Endothelial cell (in vitro differentiated cells): ENCODE data around the gene DCAF7. TPM values are rescaled to one million over a fixed set of nuclear protein-coding genes. Genes with fewer than 3 reads are reported as not detected.

Source experiments
- DNase-seq: peaks from one replicate; pipeline ENCODE4 v3.0.0; 2021; ENCODE audit warnings: low spot score
- H3K27ac Mint-ChIP-seq: one replicate; pipeline ENCODE4 v1.8.0; 2021; ENCODE audit warnings: mixed read lengths, inconsistent platforms; ENCODE audit not compliant: unreplicated experiment
- H3K27me3 Mint-ChIP-seq: one replicate; pipeline ENCODE4 v1.8.0; 2021; ENCODE audit warnings: mild to moderate bottlenecking, moderate library complexity, mixed read lengths, inconsistent platforms; ENCODE audit not compliant: unreplicated experiment
- H3K36me3 Mint-ChIP-seq: one replicate; pipeline ENCODE4 v1.8.0; 2021; ENCODE audit warnings: mild to moderate bottlenecking, low read depth, mixed read lengths, inconsistent platforms; ENCODE audit not compliant: unreplicated experiment
- H3K4me1 Mint-ChIP-seq: one replicate; pipeline ENCODE4 v1.8.0; 2021; ENCODE audit warnings: mild to moderate bottlenecking, mixed read lengths, inconsistent platforms; ENCODE audit not compliant: unreplicated experiment
- H3K4me3 Mint-ChIP-seq: one replicate; pipeline ENCODE4 v1.8.0; 2021; ENCODE audit warnings: mild to moderate bottlenecking, mixed read lengths, inconsistent platforms; ENCODE audit not compliant: unreplicated experiment
- H3K9me3 Mint-ChIP-seq: one replicate; pipeline ENCODE4 v1.8.0; 2021; ENCODE audit warnings: mixed read lengths, inconsistent platforms; ENCODE audit not compliant: unreplicated experiment
- total RNA-seq: library from RNA; stranded (reverse); fragmentation: NEBNext Ultra II Directional; extraction: Animal tissue kit (Norgen Biotek cat#: 25700); gene quantifications from one replicate; pipeline ENCODE4 v1.2.1, GENCODE V29; 2021; ENCODE audit not compliant: unreplicated experiment
- TF ChIP-seq, protein P1 (sequence below): fragments of 200-600 bp; sonication (generic); IDR thresholded peaks from one replicate; pipeline ENCODE4 v1.5.0; 2021; ENCODE audit warnings: antibody characterized with exemption; ENCODE audit not compliant: unreplicated experiment

The DCAF7 gene
- total RNA-seq, 1 donor from 2014 or later: 123 TPM

DNA sequence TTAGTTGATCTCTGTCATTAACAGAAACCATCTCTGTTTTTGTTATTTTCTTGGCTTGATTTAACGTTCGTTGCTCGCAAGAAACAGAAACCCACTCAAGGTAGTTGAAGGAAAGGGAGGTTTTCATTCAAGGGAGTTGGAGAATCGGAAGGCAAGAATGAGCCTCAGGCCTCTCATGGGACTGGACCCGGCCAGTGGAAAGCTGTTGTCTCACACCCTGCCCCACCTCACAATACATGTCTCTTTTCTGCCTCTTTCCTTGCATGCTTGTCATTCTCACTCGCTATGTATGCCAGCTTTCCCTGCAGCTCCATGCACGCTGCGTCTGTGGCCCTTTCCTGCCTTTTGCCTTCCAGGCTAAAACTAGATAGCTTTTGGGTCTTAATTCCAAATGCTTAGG is 18.3 kb downstream of the DCAF7 start:
- Mint-ChIP-seq H3K27me3 (no peaks in the 10 kb centered on the region), H3K27ac (no peak overlapping the region), H3K36me3 (no peaks in the 10 kb centered on the region), H3K4me3 (no peak overlapping the region), H3K9me3 (no peaks in the 10 kb centered on the region), H3K4me1 (no peaks in the 10 kb centered on the region)
- TF ChIP-seq, protein P1, sequence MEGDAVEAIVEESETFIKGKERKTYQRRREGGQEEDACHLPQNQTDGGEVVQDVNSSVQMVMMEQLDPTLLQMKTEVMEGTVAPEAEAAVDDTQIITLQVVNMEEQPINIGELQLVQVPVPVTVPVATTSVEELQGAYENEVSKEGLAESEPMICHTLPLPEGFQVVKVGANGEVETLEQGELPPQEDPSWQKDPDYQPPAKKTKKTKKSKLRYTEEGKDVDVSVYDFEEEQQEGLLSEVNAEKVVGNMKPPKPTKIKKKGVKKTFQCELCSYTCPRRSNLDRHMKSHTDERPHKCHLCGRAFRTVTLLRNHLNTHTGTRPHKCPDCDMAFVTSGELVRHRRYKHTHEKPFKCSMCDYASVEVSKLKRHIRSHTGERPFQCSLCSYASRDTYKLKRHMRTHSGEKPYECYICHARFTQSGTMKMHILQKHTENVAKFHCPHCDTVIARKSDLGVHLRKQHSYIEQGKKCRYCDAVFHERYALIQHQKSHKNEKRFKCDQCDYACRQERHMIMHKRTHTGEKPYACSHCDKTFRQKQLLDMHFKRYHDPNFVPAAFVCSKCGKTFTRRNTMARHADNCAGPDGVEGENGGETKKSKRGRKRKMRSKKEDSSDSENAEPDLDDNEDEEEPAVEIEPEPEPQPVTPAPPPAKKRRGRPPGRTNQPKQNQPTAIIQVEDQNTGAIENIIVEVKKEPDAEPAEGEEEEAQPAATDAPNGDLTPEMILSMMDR: no peak
- no peak for DNase-seq

DNA sequence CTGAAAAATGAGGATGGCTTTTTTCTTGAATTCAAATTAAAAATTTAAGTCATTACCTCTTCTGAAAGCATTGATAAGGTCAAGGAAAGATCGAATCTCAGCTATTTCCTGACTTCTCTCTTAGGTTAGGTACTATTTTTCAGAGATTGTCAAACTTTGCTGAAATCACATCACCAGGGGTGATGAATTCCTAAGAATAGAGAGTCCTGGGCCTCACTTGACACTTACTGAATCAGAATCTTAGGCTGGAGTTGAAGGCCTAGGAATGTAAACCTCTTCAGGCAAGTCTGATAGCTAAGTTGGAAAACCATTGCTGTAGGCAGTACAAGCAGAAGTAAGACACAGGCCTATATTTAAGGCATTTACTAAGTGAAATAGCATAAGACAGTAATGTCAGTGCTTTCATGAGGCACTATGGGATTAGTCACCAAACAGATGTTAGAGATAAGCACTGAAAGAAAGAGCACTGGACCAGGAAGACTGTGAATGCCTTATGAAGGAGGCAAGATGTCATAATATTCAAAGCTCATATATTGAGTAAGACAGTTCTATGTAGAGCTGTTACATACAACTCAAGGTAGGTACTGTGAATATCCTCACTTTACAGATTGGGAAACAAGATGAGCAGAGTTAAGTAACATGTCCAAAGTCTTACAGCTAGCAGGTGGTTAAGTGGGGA is 21.5 kb downstream of the DCAF7 start:
- peaks cover 5% of the 10 kb centered on the region for H3K4me1 Mint-ChIP-seq
- H3K9me3 Mint-ChIP-seq: no peaks in the 10 kb centered on the region
- H3K36me3 Mint-ChIP-seq: peaks cover 5% of the 10 kb centered on the region
- TF ChIP-seq, protein P1: no peak
- no peak overlapping the region for H3K27ac Mint-ChIP-seq
- H3K4me3 Mint-ChIP-seq: no peak overlapping the region
- no peak for DNase-seq
- no peaks in the 10 kb centered on the region for H3K27me3 Mint-ChIP-seq

DNA sequence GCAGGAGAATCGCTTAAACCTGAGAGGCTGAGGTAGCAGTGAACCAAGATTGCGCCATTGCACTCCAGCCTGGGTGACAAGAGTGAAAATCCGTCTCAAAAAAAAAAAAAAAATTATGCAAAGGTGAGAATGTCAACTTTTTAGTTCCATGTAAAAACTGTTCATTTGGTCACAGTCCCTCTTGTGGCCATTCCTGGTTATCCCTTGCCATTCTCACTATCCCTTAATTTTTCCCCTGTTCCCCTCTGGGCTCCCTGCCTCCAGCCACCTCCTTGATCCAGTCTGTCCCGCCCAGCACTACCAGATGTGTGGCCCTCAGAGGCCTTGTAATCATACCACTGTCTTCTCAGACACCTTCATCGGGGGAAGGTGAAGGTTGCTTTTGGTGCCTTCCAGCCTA is 23.4 kb downstream of the DCAF7 start:
- Mint-ChIP-seq H3K27me3 (no peaks in the 10 kb centered on the region), H3K27ac (peak overlapping the region; percentile 0), H3K36me3 (peaks cover 8% of the 10 kb centered on the region), H3K9me3 (no peaks in the 10 kb centered on the region), H3K4me1 (peaks cover 5% of the 10 kb centered on the region), H3K4me3 (no peak overlapping the region)
- DNase-seq: no peak
- TF ChIP-seq, protein P1: peak; percentile 44

DNA sequence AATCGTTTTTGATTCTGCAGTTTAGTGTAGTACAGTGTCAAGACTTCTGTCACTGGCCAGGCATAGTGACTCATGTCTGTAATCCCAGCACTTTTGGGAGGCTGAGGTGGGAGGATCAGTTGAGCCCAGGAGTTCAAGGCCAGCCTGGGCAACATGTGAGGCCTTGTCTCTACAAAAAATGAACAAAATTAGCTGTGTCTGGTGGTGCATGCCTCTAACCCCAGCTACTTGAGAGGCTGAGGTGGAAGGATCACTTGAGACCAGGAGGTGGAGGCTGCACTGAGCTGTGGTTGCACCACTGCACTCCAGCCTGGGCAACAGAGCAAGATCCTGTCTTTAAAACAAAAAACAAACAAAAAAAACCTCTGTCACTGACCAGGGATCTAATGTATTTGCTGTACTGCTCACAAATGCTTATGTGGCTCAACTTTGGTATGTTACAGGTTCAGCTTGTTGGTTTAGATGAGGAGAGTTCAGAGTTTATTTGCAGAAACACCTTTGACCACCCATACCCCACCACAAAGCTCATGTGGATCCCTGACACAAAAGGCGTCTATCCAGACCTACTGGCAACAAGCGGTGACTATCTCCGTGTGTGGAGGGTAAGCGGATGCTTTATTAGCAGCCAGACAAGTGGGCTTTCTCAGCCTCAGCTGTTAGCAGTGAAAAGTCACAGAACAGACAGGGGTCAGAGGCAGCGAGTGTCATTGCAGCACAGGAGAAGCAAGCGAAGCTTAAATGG is 27.9 kb downstream of the DCAF7 start:
- Mint-ChIP-seq H3K36me3 (peaks cover 29% of the 10 kb centered on the region), H3K9me3 (no peaks in the 10 kb centered on the region), H3K4me1 (peaks cover 24% of the 10 kb centered on the region), H3K4me3 (no peak overlapping the region), H3K27ac (no peak overlapping the region), H3K27me3 (peaks cover 1% of the 10 kb centered on the region)
- no peak for DNase-seq
- TF ChIP-seq, protein P1: no peak

DNA sequence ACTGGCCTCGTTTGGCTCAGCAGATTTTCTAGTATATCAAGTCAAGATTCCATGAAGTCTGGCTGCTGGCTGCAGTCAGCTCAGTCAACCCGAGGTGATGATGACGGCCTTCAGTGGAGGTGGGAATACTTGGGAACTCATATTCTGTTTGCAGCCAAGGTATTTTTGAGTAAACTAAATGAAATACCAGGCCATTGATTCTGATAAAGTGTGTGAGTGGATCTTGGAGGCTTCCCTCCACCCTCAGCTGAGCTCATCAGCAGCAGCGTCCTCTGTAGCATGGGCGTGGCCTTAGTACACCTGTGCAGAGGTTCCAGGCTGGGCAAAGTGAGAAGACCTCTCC is 28.5 kb downstream of the DCAF7 start:
- H3K27me3 Mint-ChIP-seq: peaks cover 1% of the 10 kb centered on the region
- no peaks in the 10 kb centered on the region for H3K9me3 Mint-ChIP-seq
- DNase-seq: no peak
- TF ChIP-seq, protein P1: no peak
- H3K4me1 Mint-ChIP-seq: peaks cover 23% of the 10 kb centered on the region
- H3K27ac Mint-ChIP-seq: peak overlapping the region; percentile 48
- H3K36me3 Mint-ChIP-seq: peaks cover 31% of the 10 kb centered on the region
- no peak overlapping the region for H3K4me3 Mint-ChIP-seq
